Right lobe of liver (tissue), 4 donors: ENCODE measurements around the gene TRMT10B.

Source experiments
- CTCF ChIP-seq, 4 donors: fragments of 200-600 bp in 3 of 4; fragments of 450-650 bp in 1 of 4; IDR thresholded peaks; one replicate each; pipeline versions ENCODE4 v1.5.1 to v1.8.0; 2016 to 2022; ENCODE audit warnings: antibody characterized with exemption in 4 of 4, mild to moderate bottlenecking in 2 of 4
- POLR2A ChIP-seq: fragments of 450-650 bp; IDR thresholded peaks from one replicate; pipeline ENCODE4 v1.6.1; 2017; ENCODE audit warnings: antibody characterized with exemption, mild to moderate bottlenecking
- donor health status: DM: no; HTN: no; CAD: no.
- donor health status: DM: no; HTN: no; CAD: no.
- donor health status: DM: no; HTN: yes; CAD: no.

DNA sequence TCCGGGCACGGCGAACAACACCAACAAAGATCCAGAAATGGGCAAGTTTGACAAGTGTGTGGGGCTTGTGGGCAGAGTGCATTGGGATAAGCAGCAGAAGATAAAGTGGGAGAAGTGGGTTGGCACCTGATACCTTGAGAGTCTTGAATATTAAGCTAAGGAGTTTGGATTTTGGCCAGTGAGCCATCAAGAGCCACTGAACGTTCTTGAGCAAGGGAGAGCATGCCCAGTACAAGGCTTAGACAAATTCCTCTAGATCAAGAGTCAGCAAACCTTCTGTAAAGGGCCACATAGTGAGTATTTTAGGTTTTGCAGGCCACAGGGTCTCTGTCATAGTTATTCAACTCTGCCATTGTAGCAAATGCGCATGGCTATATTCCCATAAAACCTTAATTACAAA, 26.6 kb upstream of the TRMT10B start:
- TF ChIP-seq CTCF (IDR thresholded peaks at IDR 0.05) (no peak), POLR2A (no peak)
